Myocyte (in vitro differentiated cells): Measurements from ENCODE around the gene KLHL22. TPM values are rescaled to one million over a fixed set of nuclear protein-coding genes. Genes with fewer than 3 reads are reported as not detected.
"Not testable (repeated sequence)": the region's sequence is repeated elsewhere in the genome, so short reads cannot be mapped to it uniquely, and the experiment has no call there.

Experiments used
- DNase-seq: peaks from one replicate; pipeline ENCODE4 v3.0.0-alpha.2; 2012; ENCODE audit warnings: low read depth
- total RNA-seq: library from RNA; depleted of rRNA; stranded (reverse); fragments of >200 nt; gene quantifications from 2 replicates; pipeline ENCODE4 v1.2.3, GENCODE V29; 2014

Gene KLHL22
- total RNA-seq, 1 donor from 2014 or later = 31.5 TPM

DNA sequence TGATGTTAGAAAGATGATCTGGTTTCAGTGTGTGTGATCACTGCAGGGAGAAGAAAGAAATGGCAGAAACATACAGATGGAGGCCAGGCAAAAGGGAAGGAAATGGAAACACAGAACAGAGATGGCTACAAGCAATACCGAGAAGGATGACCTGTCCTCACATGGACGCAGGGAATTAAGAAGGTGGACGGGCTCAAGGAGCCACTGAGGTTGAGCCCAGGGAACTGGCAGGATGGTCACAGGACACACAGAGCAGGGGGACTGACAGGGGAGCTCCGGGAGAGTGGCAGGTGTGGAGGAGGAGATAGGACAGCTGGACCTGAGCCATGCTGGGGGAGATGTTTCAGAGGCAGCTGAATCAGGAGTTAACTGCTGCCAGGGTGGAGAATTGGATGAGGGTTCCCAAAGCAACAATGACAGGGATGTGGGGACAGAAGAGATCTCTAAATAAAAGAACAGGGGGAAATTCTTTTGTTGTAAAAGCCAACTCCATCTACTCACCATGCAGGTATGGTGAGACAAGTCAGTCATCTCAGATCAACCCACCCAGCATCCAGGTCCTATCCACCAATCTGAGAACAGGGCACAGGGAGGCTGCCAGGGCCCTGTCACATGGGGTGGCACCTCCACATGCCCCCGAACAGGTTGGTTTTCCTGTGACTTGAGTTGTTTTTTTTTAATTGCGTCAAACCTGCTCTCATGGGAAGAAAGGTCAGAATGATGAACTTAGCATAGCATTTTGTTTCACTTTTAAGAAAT is 26.3 kb downstream of the KLHL22 start:
- peak; percentile 30 for DNase-seq

DNA sequence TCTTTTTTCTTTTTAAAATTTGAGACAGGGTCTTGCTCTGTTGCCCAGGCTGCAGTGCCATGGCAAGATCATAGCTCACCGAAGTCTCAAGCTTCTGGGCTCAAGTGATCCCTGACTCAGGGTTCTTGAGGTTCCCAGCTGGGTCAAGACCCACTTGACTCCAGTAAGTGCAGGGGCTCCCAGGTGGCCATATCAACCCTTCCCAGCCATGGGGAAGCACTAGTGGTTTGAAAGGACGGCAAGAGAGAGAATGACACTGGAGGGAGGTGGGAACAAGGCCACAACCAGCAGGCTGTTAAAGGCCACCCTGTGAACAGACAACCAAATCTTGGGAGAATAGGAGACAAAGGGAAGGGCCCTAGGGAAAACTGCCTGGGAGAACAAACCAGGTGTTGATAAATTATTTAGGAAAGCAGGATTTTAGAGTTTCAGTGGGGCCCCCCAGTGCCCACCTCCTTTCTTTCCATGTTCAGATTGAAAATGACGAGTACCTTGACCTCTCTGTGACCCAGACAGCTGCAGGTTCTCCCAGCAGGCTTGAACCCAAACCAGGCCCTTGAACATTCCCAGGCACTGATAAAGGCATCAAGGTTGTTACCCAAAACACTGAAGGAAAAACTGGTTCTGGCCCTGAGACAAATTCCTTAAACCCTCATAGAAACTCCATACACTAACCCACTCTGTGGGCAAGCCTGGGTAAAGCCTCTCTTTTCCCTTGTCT is 28.8 kb downstream of the KLHL22 start:
- DNase-seq = no peak

- DNase-seq = no peak
Measured at GRCh38 chr22:20465759-20466077, 29.9 kb downstream of the KLHL22 start.

GRCh38 chr22:20464912-20465758 is 30.5 kb downstream of the KLHL22 start:
- no peak for DNase-seq

DNA sequence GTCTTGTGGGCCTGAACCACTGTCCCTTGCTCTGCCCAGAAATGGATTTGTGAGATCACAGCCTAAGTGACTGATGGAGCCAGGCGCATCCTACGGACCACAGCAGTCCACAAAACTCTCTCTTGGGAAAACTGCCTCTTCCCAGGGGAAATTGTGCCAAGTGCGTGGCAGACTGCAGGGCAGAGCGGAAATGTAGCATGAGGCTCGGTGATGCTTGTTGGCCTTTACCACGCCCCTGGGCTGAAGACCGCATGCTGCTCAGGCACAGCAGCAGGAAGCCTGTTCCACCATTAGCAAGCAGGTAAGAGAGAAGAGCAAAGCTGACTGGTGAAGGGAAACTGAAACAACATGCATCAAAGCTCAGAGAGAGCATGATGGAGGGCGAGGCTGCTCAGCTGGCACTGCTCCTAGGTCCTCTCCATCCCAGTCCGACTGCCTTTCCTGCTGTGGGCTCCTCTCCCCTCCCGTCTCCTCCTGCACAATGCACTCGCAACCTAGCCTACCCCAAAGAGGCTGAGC is 31.4 kb downstream of the KLHL22 start:
- DNase-seq = peak; percentile 6

- peak; percentile 62 for DNase-seq
Measured at GRCh38 chr22:20463324-20464095, 32.1 kb downstream of the KLHL22 start.

DNA sequence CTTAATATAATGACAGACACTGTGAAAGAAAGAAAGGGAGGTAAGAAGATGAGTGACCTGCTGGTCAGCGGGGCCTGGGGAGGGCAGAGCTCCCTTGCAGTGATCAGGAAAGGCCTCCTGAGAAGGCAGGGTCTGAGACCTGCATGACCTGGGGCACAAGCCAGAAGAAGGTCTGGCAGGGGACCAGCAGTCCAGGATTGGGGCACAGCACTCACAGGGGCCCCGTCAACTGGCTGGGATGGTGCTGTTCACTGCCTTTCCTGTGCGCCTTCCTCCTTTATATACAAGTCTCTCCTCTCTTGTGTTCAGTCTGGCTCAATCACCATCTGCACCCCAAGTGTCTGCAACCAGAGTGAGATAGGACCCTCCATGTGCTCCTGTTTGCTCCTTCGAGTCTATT is 35.7 kb downstream of the KLHL22 start:
- no peak for DNase-seq

- DNase-seq = no peak
Measured at GRCh38 chr22:20459152-20459542, 36.4 kb downstream of the KLHL22 start.

DNA sequence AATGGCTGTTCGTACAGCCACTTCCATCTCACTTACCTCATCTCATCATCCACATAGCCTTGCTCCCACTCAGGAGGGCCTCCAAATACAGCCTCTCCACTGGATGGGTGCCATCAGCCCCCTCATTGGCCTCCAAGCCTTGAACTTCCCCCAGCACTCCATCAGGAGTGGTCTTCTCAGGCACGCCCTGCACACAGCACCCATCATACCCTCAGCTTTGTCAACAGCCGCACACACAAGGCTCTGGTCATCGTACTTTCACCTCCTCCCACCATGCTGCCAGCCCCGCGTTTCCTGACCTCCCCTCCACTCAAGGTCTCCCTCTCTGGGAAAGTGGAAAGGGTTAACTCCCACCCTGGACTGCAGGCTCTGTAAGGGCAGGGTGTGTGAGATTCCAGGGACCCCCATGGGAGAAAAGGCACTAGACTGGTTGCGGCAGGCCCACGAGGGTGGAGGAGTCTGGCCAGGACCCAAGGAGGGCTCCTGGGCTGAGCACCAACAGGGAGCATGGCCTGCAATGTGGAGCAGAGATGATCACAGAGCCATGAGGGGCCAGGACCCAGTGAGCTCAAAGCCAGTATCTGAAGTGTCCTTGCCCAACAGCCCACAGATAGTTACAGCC is 37.0 kb downstream of the KLHL22 start:
- DNase-seq = no peak

- no peak for DNase-seq
Measured at GRCh38 chr22:20457506-20458240, 37.9 kb downstream of the KLHL22 start.

DNA sequence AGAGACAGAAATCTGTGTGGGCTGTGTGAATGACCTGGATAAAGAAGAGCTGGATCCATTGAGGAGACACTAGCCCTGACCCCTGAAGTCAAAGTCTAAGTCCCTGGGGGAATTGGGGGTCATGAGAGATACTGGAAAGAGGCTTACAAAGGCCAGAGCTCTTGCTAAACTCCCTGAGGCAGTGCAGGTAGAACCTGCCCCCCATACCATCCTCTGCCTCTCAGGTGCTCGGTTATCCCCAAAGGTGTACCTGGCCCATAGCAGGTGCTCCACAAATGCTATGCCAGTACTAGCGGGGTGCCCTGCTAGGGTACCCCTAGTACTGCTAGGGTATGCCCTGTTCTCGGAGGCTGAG is 38.9 kb downstream of the KLHL22 start:
- DNase-seq = no peak

DNA sequence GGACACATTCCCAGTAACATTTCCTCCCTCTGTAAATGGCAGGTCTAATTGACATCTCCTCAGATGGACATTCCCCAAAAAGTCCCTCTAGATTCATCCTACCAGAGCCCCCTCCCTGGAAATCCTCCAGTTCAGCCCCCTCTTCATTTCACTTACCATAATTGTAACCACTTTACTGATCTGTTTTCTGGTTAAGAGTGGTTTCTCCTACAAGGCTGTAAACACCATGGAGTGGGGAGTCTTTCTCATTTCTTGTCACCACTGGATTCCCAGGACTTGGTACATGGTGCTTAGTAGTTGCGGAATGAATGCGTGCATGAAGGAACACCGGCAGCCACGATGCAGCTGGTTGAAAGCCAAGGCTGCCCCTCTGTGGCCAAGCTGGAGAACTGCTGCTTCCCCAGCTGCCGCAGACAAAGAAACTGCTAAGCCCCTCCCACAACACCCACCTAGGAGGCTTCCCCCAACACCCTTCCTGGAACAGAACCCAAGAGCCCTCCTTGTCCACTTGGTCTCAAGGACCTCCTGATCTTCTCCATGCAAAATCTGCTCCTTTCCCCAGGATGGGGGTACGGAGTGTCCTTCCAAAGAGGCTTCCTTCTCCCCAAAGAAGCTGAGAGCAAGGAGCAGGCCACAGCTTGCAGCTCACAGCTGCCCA is 39.4 kb downstream of the KLHL22 start:
- peak; percentile 69 for DNase-seq

DNA sequence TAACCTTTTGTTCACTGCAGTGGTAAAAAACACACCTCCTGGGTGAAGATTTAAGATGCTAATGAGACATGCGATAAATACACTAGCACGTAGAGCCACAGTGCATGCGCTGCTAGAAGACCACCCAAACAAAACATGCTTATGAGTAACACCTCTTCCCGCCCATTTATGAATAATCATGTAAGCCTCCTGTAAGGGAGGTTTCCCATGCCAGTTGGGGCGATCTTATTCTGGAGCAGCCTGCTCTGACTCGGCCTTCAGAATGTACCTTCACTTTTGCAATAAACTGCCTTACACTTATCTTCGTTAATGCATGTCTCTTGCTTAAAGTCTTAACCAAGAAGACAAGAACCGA is 39.9 kb downstream of the KLHL22 start:
- no peak for DNase-seq

GRCh38 chr22:20453222-20453621 is 42.4 kb downstream of the KLHL22 start:
- no peak for DNase-seq

- no peak for DNase-seq
Measured at GRCh38 chr22:20451920-20452319, 43.7 kb downstream of the KLHL22 start.

DNA sequence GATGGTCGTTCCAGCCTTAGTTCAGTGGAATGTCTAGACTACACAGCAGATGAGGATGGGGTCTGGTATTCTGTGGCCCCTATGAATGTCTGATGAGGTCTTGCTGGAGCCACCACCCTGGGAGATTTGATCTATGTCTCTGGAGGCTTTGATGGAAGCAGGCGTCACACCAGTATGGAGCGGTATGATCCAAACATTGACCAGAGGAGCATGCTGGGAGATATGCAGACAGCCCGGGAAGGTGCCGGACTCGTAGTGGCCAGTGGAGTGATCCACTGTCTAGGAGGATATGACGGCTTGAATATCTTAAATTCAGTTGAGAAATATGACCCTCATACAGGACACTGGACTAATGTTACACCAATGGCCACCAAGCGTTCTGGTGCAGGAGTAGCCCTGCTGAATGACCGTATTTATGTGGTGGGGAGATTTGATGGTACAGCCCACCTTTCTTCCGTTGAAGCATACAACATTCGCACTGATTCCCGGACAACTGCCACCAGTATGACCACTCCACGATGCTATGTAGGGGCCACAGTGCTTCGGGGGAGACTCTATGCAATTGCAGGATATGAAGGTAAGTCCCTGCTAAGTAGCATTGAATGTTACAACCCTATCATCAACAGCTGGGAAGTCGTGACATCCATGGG is 44.3 kb downstream of the KLHL22 start:
- not testable (repeated sequence) for DNase-seq

DNA sequence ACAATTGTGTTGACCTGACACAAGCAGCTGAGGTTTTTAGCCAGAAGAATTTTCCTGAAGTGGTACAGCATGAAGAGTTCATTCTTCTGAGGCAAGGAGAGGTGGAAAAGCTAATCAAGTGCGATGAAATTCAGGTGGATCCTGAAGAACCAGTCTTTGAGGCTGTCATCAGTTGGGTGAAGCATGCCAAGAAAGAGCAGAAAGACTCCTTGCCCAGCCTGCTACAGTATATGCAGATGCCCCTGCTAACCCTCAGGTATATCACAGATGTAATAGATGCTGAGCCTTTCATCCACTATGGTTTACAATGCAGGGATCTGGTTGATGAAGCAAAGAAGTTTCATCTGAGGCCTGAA is 45.1 kb downstream of the KLHL22 start:
- DNase-seq = no peak

DNA sequence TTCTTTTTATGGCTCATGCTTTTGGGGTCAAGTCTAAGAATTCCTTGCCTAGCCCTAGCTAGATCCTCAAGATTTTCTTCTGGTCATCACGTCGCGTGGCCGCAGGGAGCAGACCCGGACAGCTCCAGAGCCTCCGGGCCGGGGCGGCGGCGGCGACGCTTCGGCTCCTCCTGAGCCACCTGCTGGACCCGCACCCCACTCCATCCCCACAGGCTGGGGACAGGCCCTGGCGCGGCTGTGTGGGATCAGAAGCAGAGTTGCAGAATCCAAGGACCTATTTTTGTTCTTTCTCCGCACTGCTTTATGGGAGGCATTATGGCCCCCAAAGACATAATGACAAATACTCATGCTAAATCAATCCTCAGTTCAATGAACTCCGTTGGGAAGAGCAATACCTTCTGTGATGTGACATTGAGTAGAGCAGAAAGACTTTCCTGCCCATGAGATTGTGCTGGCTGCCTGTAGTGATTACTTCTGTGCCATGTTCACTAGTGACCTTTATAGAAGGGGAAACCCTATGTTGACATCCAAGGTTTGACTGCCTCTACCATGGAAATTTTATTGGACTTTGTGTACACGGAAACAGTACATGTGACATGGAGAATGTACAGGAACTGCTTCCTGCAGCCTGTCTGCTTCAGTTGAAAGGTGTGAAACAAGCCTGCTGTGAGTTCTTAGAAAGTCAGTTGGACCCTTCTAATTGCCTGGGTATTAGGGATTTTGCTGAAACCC is 45.6 kb downstream of the KLHL22 start:
- no peak for DNase-seq
